Smooth muscle cell (in vitro differentiated cells): ENCODE measurements around the gene PRPH. TPM values are rescaled to one million over a fixed set of nuclear protein-coding genes. Genes with fewer than 3 reads are reported as not detected.
"Not testable (repeated sequence)": the region's sequence is repeated elsewhere in the genome, so short reads cannot be mapped to it uniquely, and the experiment has no call there.

Source experiments
- DNase-seq: peaks from one replicate; lab custom pipeline; 2025; ENCODE audit not compliant: unreplicated experiment; lab: John Stamatoyannopoulos, UW
- H2AFZ ChIP-seq: fragments of 200-600 bp; sonication (generic); 2 replicates; pipeline ENCODE4 v1.6.0; 2016; ENCODE audit warnings: antibody characterized with exemption, low read depth, mild to moderate bottlenecking
- H3F3A ChIP-seq: fragments of 200-600 bp; sonication (generic); 2 replicates; pipeline ENCODE4 v1.6.0; 2017; ENCODE audit warnings: antibody characterized with exemption, low read depth
- H3K27ac ChIP-seq: fragments of 200-600 bp; sonication (generic); 2 replicates; pipeline ENCODE4 v1.5.1; 2016; ENCODE audit warnings: low read depth, mild to moderate bottlenecking
- H3K27me3 ChIP-seq: fragments of 200-600 bp; sonication (generic); 2 replicates; pipeline ENCODE4 v1.6.1; 2016; ENCODE audit warnings: low read depth, mild to moderate bottlenecking
- H3K36me3 ChIP-seq: fragments of 200-600 bp; sonication (generic); 2 replicates; pipeline ENCODE4 v1.5.1; 2016; ENCODE audit warnings: low read depth
- H3K4me1 ChIP-seq: fragments of 200-600 bp; sonication (generic); 2 replicates; pipeline ENCODE4 v1.5.1; 2016; ENCODE audit warnings: low read depth
- H3K4me2 ChIP-seq: fragments of 200-600 bp; sonication (generic); 2 replicates; pipeline ENCODE4 v1.6.0; 2016; ENCODE audit warnings: mild to moderate bottlenecking
- H3K4me3 ChIP-seq: fragments of 200-600 bp; sonication (generic); 2 replicates; pipeline ENCODE4 v1.5.1; 2016; ENCODE audit warnings: mild to moderate bottlenecking
- H3K79me2 ChIP-seq: fragments of 200-600 bp; sonication (generic); 2 replicates; pipeline ENCODE4 v1.6.0; 2016; ENCODE audit warnings: low read depth, mild to moderate bottlenecking
- H3K9ac ChIP-seq: fragments of 200-600 bp; sonication (generic); 2 replicates; pipeline ENCODE4 v1.6.0; 2016; ENCODE audit warnings: low read depth
- H3K9me3 ChIP-seq: fragments of 200-600 bp; sonication (generic); replicated peaks from 2 replicates; pipeline ENCODE4 v1.5.1; 2016; ENCODE audit warnings: low read depth
- H4K20me1 ChIP-seq: fragments of 200-600 bp; sonication (generic); 2 replicates; pipeline ENCODE4 v1.6.0; 2016; ENCODE audit warnings: low read depth
- WGBS: methylation state at CpG from one replicate; pipeline ENCODE4 v1.1.7; 2016; ENCODE audit warnings: low lambda C conversion rate; 5-methylcytosine and 5-hydroxymethylcytosine counted together
- polyA plus RNA-seq: library from polyadenylated mRNA; unstranded; fragments of >200 nt; fragmentation: Nextera tagmentation; extraction: Ambion mirVana; gene quantifications from 2 replicates; pipeline ENCODE4 v1.2.1, GENCODE V29; 2016
- total RNA-seq: library from RNA; depleted of rRNA; stranded (reverse); fragments of >200 nt; gene quantifications from 2 replicates; pipeline ENCODE4 v1.2.3, GENCODE V29; 2014
- TF ChIP-seq, protein P1 (sequence below): fragments of 200-600 bp; sonication (generic); IDR thresholded peaks from 2 replicates; pipeline ENCODE4 v1.5.1; 2017; ENCODE audit warnings: borderline replicate concordance, mild to moderate bottlenecking, antibody characterized with exemption; ENCODE audit not compliant: insufficient read depth, poor library complexity, severe bottlenecking

The PRPH gene
- total and polyA plus RNA-seq, 2 experiments from 2014 or later, result not detected

DNA sequence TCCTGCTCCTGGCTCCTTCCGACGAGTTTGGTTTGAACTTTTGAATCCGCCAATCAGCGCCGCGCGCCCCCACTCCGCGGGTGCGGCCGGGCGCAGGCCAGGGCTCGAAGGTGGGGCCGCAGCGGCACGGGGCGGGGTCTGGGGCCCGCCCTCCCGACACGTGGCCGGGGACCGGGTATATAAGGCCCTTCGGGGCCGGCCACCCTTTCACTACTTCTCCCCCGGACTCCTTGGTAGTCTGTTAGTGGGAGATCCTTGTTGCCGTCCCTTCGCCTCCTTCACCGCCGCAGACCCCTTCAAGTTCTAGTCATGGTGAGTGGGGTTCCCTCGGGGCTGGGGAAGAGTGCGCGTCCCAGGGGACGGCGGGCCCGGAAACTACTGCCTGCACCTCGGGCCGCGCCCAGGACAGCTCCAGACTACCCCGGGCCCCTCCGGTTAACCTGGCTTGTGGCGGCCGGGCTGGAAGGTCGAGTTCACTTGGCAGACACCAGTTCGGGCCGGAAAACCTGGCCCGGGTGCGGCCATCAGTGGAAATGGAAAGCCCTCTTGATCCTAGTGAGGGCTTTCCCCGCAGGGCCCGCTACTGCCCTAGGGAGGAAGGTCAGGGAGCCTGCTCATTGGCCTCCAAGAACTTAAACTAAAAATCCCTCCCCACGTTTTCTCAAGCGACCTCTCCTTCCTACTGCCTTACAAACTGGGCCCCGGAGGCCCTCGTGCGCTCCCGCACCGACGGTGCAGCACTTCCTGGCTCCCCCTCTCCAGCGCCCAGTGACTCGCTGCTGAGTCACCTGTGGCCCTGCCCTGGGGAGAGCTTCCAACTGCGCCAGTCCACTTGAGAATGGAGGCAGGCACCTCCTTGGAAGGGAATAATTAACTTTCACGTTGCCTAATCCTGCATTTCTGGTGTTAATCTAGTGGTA lies 29.8 kb upstream of the PRPH start, which contains the start of gene TUBA1C:
Gene TUBA1C, plus strand, starts transcription at position 210 of the 920 bp plus-strand sequence. Its CDS starts 100 bp downstream, at position 310.
- Histone ChIP-seq H3K4me3 (peak within 1 kb of the TSS; percentile 84), H3K27me3 (no peaks in the 10 kb centered on the region), H3K9ac (peak within 1 kb of the TSS; percentile 94), H2AFZ (peak within 1 kb of the TSS; percentile 79), H4K20me1 (peaks cover 44% of the 10 kb centered on the region), H3K79me2 (peaks cover 35% of the 10 kb centered on the region), H3K36me3 (peaks cover 6% of the 10 kb centered on the region), H3F3A (peaks cover 34% of the 10 kb centered on the region), H3K27ac (peak within 1 kb of the TSS; percentile 96), H3K4me2 (peak within 1 kb of the TSS; percentile 94), H3K4me1 (peaks cover 43% of the 10 kb centered on the region), H3K9me3 (no peaks in the 10 kb centered on the region)
- TF ChIP-seq, protein P1, sequence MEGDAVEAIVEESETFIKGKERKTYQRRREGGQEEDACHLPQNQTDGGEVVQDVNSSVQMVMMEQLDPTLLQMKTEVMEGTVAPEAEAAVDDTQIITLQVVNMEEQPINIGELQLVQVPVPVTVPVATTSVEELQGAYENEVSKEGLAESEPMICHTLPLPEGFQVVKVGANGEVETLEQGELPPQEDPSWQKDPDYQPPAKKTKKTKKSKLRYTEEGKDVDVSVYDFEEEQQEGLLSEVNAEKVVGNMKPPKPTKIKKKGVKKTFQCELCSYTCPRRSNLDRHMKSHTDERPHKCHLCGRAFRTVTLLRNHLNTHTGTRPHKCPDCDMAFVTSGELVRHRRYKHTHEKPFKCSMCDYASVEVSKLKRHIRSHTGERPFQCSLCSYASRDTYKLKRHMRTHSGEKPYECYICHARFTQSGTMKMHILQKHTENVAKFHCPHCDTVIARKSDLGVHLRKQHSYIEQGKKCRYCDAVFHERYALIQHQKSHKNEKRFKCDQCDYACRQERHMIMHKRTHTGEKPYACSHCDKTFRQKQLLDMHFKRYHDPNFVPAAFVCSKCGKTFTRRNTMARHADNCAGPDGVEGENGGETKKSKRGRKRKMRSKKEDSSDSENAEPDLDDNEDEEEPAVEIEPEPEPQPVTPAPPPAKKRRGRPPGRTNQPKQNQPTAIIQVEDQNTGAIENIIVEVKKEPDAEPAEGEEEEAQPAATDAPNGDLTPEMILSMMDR, result no peak
- peak; percentile 83 for DNase-seq
- WGBS, result under 1% methylated on average over 37 of the region's 61 CpGs

DNA sequence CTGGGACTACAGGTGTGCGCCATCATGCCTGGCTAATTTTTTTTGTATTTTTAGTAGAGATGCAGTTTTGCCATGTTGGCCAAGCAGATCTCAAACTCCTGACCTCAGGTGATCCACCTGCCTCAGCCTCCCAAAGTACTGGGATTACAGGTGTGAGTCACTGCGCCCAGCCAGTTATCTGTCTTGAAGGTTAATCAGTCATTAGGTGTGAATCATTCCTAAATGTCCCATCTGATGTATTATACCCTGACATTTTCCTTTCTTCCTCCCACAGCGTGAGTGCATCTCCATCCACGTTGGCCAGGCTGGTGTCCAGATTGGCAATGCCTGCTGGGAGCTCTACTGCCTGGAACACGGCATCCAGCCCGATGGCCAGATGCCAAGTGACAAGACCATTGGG lies 25.8 kb upstream of the PRPH start:
- peak overlapping the region; percentile 57 for H3K9ac ChIP-seq
- H3K36me3 ChIP-seq, result peaks cover 17% of the 10 kb centered on the region
- H3K4me3 ChIP-seq, H2AFZ ChIP-seq, H3K27me3 ChIP-seq, H3K9me3 ChIP-seq, DNase-seq: not testable (repeated sequence)
- H3K79me2 ChIP-seq, result peaks cover 37% of the 10 kb centered on the region
- peaks cover 26% of the 10 kb centered on the region for H3K4me1 ChIP-seq
- peak overlapping the region; percentile 96 for H3K27ac ChIP-seq
- 86% methylated on average over 6 of the region's 6 CpGs for WGBS
- peaks cover 58% of the 10 kb centered on the region for H3F3A ChIP-seq
- peak overlapping the region; percentile 74 for H3K4me2 ChIP-seq
- peaks cover 82% of the 10 kb centered on the region for H4K20me1 ChIP-seq

DNA sequence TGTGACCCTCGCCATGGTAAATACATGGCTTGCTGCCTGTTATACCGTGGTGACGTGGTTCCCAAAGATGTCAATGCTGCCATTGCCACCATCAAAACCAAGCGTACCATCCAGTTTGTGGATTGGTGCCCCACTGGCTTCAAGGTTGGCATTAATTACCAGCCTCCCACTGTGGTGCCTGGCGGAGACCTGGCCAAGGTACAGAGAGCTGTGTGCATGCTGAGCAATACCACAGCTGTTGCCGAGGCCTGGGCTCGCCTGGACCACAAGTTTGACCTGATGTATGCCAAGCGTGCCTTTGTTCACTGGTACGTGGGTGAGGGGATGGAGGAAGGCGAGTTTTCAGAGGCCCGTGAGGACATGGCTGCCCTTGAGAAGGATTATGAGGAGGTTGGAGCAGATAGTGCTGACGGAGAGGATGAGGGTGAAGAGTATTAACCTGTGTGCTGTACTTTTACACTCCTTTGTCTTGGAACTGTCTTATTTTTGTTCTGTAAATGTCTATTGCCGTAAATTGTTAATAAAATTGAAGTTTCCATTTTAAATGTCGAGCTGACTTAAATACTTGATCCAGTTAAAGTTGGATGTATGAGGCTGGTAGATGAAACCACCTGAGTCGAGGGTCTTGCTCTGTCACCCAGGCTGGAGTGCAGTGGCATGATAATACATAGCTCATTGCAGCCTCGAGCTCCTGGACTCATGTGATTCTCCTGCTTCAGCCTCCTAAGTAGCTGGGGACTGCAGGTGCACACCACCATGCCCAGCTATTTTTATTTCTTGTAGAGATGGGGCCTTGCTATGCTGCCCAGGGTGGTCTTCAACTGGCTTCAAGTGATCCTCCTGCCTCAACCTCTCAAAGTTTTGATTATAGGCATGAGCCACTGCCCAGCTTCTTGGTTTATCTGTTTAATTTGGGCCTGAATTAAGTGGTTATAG lies 21.9 kb upstream of the PRPH start:
- Histone ChIP-seq H3K79me2 (peaks cover 13% of the 10 kb centered on the region), H3K9ac (no peak overlapping the region), H3K9me3 (no peaks in the 10 kb centered on the region), H3K36me3 (peaks cover 17% of the 10 kb centered on the region), H3K27ac (no peak overlapping the region), H3K27me3 (no peaks in the 10 kb centered on the region), H3K4me3 (no peak overlapping the region), H3K4me2 (no peak overlapping the region), H4K20me1 (peaks cover 64% of the 10 kb centered on the region), H2AFZ (no peak overlapping the region), H3K4me1 (peaks cover 10% of the 10 kb centered on the region), H3F3A (peaks cover 29% of the 10 kb centered on the region)
- no peak for DNase-seq
- WGBS, result 98% methylated on average over 16 of the region's 16 CpGs
- TF ChIP-seq, protein P1, result no peak
